ENCODE results near the gene CACNG7.

DNA sequence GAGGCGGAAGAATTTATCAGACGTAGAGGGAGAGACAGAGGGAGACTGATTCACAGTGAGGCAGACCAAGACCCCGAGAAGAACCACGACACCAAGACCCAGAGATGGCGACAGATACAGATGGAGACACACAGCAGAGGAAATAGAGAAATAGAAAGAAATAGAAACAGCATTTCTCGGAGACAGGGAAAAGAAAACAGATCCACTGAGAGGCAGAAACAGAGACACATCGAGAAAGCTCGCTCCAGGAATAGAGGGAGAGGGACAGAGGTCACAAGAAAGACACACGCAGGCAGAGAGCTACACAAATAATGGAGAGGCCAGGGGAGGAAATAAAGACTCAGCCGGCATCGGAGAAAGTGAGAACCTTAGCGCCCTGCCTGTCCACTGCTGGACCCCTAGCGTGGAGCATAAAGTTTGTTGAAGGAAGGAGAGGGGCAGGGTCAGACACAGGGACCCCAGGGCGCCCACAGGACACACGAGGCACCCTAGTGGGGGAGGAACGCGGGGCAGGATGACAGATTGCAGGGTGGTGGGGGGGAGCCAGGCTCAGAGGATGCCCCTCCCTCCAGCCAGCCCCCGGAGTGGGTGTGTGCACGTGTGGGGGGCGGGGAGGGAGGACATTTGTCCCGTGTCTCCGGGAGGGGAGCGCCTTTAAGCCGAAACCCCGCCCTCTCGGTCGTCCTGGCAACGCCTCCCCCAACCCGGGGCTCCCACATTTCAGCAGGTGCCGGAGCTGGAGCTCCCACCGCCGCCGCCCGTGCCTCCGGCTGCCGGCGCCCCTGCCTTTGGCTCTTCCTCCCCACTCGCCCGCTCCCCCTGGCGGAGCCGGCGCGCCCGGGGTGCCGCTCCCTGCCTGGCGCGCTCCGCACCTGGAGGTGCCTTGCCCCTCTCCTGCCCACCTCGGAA lies 27.3 kb upstream of the CACNG7 start, which contains the start of gene PRKCG:
- TF ChIP-seq, protein P1, sequence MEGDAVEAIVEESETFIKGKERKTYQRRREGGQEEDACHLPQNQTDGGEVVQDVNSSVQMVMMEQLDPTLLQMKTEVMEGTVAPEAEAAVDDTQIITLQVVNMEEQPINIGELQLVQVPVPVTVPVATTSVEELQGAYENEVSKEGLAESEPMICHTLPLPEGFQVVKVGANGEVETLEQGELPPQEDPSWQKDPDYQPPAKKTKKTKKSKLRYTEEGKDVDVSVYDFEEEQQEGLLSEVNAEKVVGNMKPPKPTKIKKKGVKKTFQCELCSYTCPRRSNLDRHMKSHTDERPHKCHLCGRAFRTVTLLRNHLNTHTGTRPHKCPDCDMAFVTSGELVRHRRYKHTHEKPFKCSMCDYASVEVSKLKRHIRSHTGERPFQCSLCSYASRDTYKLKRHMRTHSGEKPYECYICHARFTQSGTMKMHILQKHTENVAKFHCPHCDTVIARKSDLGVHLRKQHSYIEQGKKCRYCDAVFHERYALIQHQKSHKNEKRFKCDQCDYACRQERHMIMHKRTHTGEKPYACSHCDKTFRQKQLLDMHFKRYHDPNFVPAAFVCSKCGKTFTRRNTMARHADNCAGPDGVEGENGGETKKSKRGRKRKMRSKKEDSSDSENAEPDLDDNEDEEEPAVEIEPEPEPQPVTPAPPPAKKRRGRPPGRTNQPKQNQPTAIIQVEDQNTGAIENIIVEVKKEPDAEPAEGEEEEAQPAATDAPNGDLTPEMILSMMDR (IDR thresholded peaks at IDR 0.05; ENCODE audit: borderline replicate concordance, extremely low read depth, low read length, poor library complexity, severe bottlenecking): no peak
- TF ChIP-seq EZH2 (IDR thresholded peaks at IDR 0.05; ENCODE audit: borderline replicate concordance, low read depth, low read length, severe bottlenecking): no peak
